ENCODE measurements around the gene DGKH.

Gene DGKH

DNA sequence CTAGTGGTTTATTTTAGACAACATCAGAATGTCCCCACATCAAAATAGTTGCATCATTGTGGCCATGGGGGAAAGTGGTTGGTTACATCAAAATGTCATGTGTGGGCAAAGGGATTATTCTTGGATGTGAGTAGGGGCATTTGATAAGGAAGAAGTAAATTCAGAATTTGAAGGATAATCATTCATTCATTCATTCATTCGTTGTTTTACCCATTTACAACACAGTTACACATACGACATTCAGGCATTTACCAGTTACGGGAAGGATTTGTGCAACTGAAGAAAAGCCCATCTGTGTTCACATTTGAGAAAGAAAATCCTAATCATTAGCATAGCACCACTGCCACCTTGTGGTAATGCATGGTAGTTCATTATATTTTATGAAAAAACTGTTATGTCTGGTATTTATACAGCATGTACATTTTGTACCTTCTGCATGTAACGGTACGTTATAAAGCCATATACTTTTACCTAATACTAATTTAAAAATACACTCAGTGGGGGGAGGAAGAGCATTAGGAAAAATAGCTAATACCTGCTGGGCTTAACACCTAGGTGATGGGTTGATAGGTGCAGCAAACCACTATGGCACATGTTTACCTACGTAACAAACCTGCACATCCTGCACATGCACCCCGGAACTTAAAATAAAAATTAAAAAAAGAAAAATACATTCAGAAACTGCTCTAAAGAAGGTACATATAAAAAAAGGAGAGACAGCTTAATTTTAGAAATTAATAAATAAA, 62.1 kb downstream of the DGKH start:
- DNase-seq, result no peak
- H3K36me3 ChIP-seq, result no peaks in the 10 kb centered on the region
- no peaks in the 10 kb centered on the region for H3K9me3 ChIP-seq (ENCODE audit: severe bottlenecking)
- no peaks in the 10 kb centered on the region for H3K27me3 ChIP-seq (ENCODE audit: insufficient read depth, low read depth, severe bottlenecking)
- TF ChIP-seq, protein P1, sequence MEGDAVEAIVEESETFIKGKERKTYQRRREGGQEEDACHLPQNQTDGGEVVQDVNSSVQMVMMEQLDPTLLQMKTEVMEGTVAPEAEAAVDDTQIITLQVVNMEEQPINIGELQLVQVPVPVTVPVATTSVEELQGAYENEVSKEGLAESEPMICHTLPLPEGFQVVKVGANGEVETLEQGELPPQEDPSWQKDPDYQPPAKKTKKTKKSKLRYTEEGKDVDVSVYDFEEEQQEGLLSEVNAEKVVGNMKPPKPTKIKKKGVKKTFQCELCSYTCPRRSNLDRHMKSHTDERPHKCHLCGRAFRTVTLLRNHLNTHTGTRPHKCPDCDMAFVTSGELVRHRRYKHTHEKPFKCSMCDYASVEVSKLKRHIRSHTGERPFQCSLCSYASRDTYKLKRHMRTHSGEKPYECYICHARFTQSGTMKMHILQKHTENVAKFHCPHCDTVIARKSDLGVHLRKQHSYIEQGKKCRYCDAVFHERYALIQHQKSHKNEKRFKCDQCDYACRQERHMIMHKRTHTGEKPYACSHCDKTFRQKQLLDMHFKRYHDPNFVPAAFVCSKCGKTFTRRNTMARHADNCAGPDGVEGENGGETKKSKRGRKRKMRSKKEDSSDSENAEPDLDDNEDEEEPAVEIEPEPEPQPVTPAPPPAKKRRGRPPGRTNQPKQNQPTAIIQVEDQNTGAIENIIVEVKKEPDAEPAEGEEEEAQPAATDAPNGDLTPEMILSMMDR (IDR thresholded peaks at IDR 0.05; ENCODE audit: low read depth, low read length), result 0 out of 2 replicates have a peak, but pooled peaks have one; percentile 13
- H3K4me3 ChIP-seq (ENCODE audit: low read depth, low read length), result no peak overlapping the region
- no peak overlapping the region for H3K27ac ChIP-seq

DNA sequence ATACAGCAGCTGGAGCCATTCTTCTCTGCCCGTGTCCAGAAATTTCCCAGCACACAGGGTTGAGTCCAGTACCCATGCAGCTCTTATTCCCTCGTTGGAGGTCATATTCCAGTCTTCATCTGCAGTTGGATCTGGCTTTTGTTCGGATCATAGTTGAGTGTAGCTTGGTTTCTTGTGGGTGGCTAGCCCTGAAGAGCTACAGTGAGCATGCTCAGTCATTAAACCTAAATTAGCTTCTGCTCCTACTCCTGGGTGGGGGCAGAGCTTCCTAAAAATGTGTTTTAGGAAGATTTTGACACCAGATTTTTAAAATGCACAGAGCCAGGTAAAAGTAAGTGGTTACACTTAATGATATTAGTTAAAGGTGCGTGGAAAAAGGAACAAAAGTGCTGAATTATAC, 64.4 kb downstream of the DGKH start:
- no peak for DNase-seq
- TF ChIP-seq, protein P1 (IDR thresholded peaks at IDR 0.05; ENCODE audit: low read depth, low read length), result no peak
- no peak overlapping the region for H3K4me3 ChIP-seq (ENCODE audit: low read depth, low read length)

DNA sequence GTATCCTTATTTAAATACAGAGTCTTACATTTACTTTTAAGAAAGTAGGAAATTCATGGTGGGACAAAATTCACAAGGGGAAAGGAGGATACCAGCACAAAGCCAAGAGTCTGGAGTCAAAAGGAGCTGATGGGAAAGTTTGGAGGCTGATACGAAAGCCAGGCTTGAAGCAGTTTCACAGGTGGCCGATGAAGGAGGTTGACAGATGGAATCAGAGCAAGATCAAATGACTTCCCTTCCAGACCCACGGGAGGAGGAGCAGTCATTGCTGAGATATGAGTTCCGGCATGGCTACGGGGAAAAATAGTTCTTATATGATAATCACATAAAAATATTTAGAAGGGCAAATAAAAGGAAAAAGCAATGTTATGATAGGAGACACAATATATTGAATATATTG, 65.0 kb downstream of the DGKH start:
- peak; percentile 7 for DNase-seq
- no peaks in the 10 kb centered on the region for H3K27me3 ChIP-seq (ENCODE audit: insufficient read depth, low read depth, severe bottlenecking)
- H3K27ac ChIP-seq, result no peak overlapping the region
- H3K4me3 ChIP-seq (ENCODE audit: low read depth, low read length), result no peak overlapping the region
- no peaks in the 10 kb centered on the region for H3K9me3 ChIP-seq (ENCODE audit: severe bottlenecking)
- no peaks in the 10 kb centered on the region for H3K36me3 ChIP-seq
- TF ChIP-seq, protein P1 (IDR thresholded peaks at IDR 0.05; ENCODE audit: low read depth, low read length), result no peak

More for the DNA sequence above, 64.4 kb downstream of the DGKH start:
- Histone ChIP-seq H3K27ac (no peak overlapping the region), H3K36me3 (no peaks in the 10 kb centered on the region), H3K27me3 (ENCODE audit: insufficient read depth, low read depth, severe bottlenecking) (no peaks in the 10 kb centered on the region), H3K9me3 (ENCODE audit: severe bottlenecking) (no peaks in the 10 kb centered on the region)

DNA sequence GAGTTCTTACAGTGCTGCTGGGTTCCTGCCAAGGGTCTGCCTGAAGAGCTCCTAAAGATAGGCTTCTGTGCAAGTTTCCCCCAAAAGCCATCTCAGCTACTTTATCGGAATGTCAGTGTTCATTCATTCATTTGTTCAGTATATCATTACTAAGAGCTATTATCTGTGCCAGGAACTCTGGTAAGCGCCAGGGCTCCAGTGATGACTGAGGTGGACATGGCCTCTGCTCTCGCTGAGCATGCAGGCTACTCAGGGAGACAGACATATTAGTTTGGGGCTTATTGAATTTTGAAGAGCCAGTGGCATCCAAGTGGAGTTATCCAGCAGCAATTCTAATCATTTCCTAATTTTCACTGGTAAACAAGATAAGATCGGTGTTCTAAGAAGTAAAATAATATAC, 65.8 kb downstream of the DGKH start:
- no peak for DNase-seq
- H3K27ac ChIP-seq, result no peak overlapping the region
- H3K27me3 ChIP-seq (ENCODE audit: insufficient read depth, low read depth, severe bottlenecking), result no peaks in the 10 kb centered on the region
- TF ChIP-seq, protein P1 (IDR thresholded peaks at IDR 0.05; ENCODE audit: low read depth, low read length), result no peak
- no peak overlapping the region for H3K4me3 ChIP-seq (ENCODE audit: low read depth, low read length)
- no peaks in the 10 kb centered on the region for H3K9me3 ChIP-seq (ENCODE audit: severe bottlenecking)
- H3K36me3 ChIP-seq, result no peaks in the 10 kb centered on the region

DNA sequence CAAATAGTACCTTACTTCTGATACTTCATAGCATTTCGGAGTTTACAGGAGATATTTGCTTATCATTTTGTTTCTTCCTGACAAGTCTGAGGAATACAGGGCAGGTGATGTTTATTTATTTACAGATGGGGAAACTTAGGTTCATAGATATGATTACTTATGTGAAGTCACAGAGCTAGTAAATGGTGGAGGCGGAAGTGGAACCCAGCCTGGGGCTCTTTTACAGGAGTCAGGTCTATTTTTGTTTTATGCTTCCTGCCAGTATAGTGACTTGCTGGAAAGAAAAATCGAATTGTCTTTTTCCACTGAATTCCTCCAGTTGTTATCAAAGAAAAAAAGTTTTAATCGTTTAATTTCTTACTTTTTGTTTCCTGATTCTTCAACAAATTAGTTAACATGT, 66.5 kb downstream of the DGKH start:
- Histone ChIP-seq H3K9me3 (ENCODE audit: severe bottlenecking) (no peaks in the 10 kb centered on the region), H3K36me3 (no peaks in the 10 kb centered on the region), H3K27ac (no peak overlapping the region), H3K27me3 (ENCODE audit: insufficient read depth, low read depth, severe bottlenecking) (no peaks in the 10 kb centered on the region), H3K4me3 (ENCODE audit: low read depth, low read length) (no peak overlapping the region)
- TF ChIP-seq, protein P1 (IDR thresholded peaks at IDR 0.05; ENCODE audit: low read depth, low read length), result no peak
- no peak for DNase-seq

DNA sequence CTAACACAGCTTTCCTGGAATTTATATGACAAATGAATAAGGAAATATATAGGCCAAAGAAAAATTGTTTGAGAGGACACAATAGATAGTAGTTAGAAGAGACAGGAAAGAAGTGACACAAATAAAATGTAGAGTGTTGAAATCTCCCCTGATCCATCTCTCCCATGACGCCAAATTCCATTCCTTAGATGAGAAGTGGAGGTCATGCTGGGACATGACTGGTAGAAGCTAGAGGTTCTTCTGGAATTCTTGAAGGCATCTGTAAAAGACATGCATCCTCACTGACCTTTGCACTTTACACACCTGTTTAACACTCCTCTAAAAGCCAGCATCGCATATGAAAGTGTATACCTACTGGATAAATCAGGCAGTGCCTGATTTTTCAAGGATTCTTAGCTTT, 67.8 kb downstream of the DGKH start:
- Histone ChIP-seq H3K9me3 (ENCODE audit: severe bottlenecking) (no peaks in the 10 kb centered on the region), H3K27me3 (ENCODE audit: insufficient read depth, low read depth, severe bottlenecking) (no peaks in the 10 kb centered on the region), H3K4me3 (ENCODE audit: low read depth, low read length) (no peak overlapping the region), H3K27ac (no peak overlapping the region), H3K36me3 (no peaks in the 10 kb centered on the region)
- TF ChIP-seq, protein P1 (IDR thresholded peaks at IDR 0.05; ENCODE audit: low read depth, low read length), result no peak
- no peak for DNase-seq
